Effector memory CD8-positive, alpha-beta T cell (primary cell): Measurements from ENCODE around the gene CEP170B.
"Not testable (repeated sequence)": the region's sequence is repeated elsewhere in the genome, so short reads cannot be mapped to it uniquely, and the experiment has no call there.

Experiments
- ATAC-seq: fragments of 150-1000 bp; cut with Tn5 transposase; replicated peaks from 2 replicates; pipeline ENCODE4 v1.10.0; 2021; ENCODE audit warnings: mild to moderate bottlenecking, moderate library complexity
- DNase-seq, 3 experiments: peaks; one replicate each; pipeline ENCODE4 v3.0.0; 2021
- H3K27ac Mint-ChIP-seq, 2 donors: one replicate each; pipeline ENCODE4 v1.8.0; 2022; ENCODE audit warnings: mild to moderate bottlenecking in 2 of 2, mixed read lengths in 2 of 2, moderate library complexity in 2 of 2
- H3K27me3 Mint-ChIP-seq, 2 donors: one replicate each; pipeline ENCODE4 v1.8.0; 2022; ENCODE audit warnings: mixed read lengths in 2 of 2
- H3K36me3 Mint-ChIP-seq: one replicate; pipeline ENCODE4 v1.8.0; 2022; ENCODE audit warnings: mild to moderate bottlenecking, moderate library complexity, mixed read lengths; ENCODE audit not compliant: insufficient read depth
- H3K4me1 Mint-ChIP-seq, 2 donors: one replicate each; pipeline ENCODE4 v1.8.0; 2022; ENCODE audit warnings: low read depth in 2 of 2, mixed read lengths in 2 of 2
- H3K4me3 Mint-ChIP-seq, 2 donors: one replicate each; pipeline ENCODE4 v1.8.0; 2022; ENCODE audit warnings: mild to moderate bottlenecking in 2 of 2, mixed read lengths in 2 of 2, moderate library complexity in 2 of 2
- H3K9me3 Mint-ChIP-seq, 2 donors: one replicate each; pipeline ENCODE4 v1.8.0; 2022; ENCODE audit warnings: mixed read lengths in 2 of 2

The CEP170B gene

GRCh38 chr14:104900639-104901512 lies 35.8 kb downstream of the CEP170B start:
- Mint-ChIP-seq H3K4me1 (peaks cover 0 to 3% of the 10 kb centered on the region in 2 donors), H3K4me3 (no peak overlapping the region), H3K9me3 (no peaks in the 10 kb centered on the region), H3K27ac (no peak overlapping the region), H3K36me3 (peaks cover 5% of the 10 kb centered on the region), H3K27me3 (peaks cover 21 to 28% of the 10 kb centered on the region in 2 donors)
- DNase-seq (no peak), ATAC-seq (no peak)

- H3K4me3 Mint-ChIP-seq, result no peak overlapping the region
- H3K27ac Mint-ChIP-seq, result no peak overlapping the region
- H3K27me3 Mint-ChIP-seq, result peaks cover 30 to 41% of the 10 kb centered on the region in 2 donors
- no peaks in the 10 kb centered on the region for H3K9me3 Mint-ChIP-seq
- no peaks in the 10 kb centered on the region for H3K36me3 Mint-ChIP-seq
- no peak for DNase-seq
- no peak for ATAC-seq
- peaks cover 0 to 3% of the 10 kb centered on the region in 2 donors for H3K4me1 Mint-ChIP-seq
Observed at GRCh38 chr14:104903990-104904389, 38.9 kb downstream of the CEP170B start.

GRCh38 chr14:104904650-104905578 lies 39.8 kb downstream of the CEP170B start:
- not testable (repeated sequence) for H3K9me3 Mint-ChIP-seq, H3K27ac Mint-ChIP-seq, H3K4me3 Mint-ChIP-seq, H3K36me3 Mint-ChIP-seq, H3K4me1 Mint-ChIP-seq, ATAC-seq, DNase-seq
- peaks cover 36 to 49% of the 10 kb centered on the region in 2 donors for H3K27me3 Mint-ChIP-seq

GRCh38 chr14:104905579-104905933 lies 40.5 kb downstream of the CEP170B start:
- H3K4me1 Mint-ChIP-seq, H3K4me3 Mint-ChIP-seq, H3K36me3 Mint-ChIP-seq, DNase-seq, H3K9me3 Mint-ChIP-seq, H3K27ac Mint-ChIP-seq, ATAC-seq: not testable (repeated sequence)
- peaks cover 42 to 56% of the 10 kb centered on the region in 2 donors for H3K27me3 Mint-ChIP-seq

GRCh38 chr14:104908303-104908702 lies 43.2 kb downstream of the CEP170B start:
- ATAC-seq, result no peak
- Mint-ChIP-seq H3K27me3 (peaks cover 57 to 72% of the 10 kb centered on the region in 2 donors), H3K4me1 (no peaks in the 10 kb centered on the region), H3K27ac (no peak overlapping the region), H3K4me3 (no peak overlapping the region), H3K36me3 (no peaks in the 10 kb centered on the region), H3K9me3 (no peaks in the 10 kb centered on the region)
- no peak for DNase-seq

- H3K4me1 Mint-ChIP-seq, result no peaks in the 10 kb centered on the region
- no peak overlapping the region for H3K4me3 Mint-ChIP-seq
- H3K36me3 Mint-ChIP-seq, result no peaks in the 10 kb centered on the region
- H3K27ac Mint-ChIP-seq, result no peak overlapping the region
- DNase-seq (no peak), ATAC-seq (no peak)
- H3K9me3 Mint-ChIP-seq, result no peaks in the 10 kb centered on the region
- peaks cover 56 to 79% of the 10 kb centered on the region in 2 donors for H3K27me3 Mint-ChIP-seq
Observed at GRCh38 chr14:104912053-104912452, 47.0 kb downstream of the CEP170B start.

GRCh38 chr14:104913435-104913834 lies 48.4 kb downstream of the CEP170B start:
- Mint-ChIP-seq H3K36me3 (no peaks in the 10 kb centered on the region), H3K4me3 (no peak overlapping the region), H3K9me3 (no peaks in the 10 kb centered on the region), H3K27me3 (peaks cover 52 to 68% of the 10 kb centered on the region in 2 donors), H3K27ac (no peak overlapping the region), H3K4me1 (no peaks in the 10 kb centered on the region)
- DNase-seq (no peak), ATAC-seq (no peak)

- Mint-ChIP-seq H3K27ac (no peak overlapping the region), H3K9me3 (no peaks in the 10 kb centered on the region), H3K4me3 (no peak overlapping the region), H3K36me3 (no peaks in the 10 kb centered on the region), H3K27me3 (peaks cover 37 to 50% of the 10 kb centered on the region in 2 donors), H3K4me1 (no peaks in the 10 kb centered on the region)
- ATAC-seq, result no peak
- no peak for DNase-seq
Observed at GRCh38 chr14:104917116-104917515, 52.0 kb downstream of the CEP170B start.

- no peak for DNase-seq
- no peaks in the 10 kb centered on the region for H3K4me1 Mint-ChIP-seq
- H3K27ac Mint-ChIP-seq, result no peak overlapping the region
- H3K36me3 Mint-ChIP-seq, result no peaks in the 10 kb centered on the region
- no peak overlapping the region for H3K4me3 Mint-ChIP-seq
- H3K27me3 Mint-ChIP-seq, result peaks cover 34 to 46% of the 10 kb centered on the region in 2 donors
- H3K9me3 Mint-ChIP-seq, result no peaks in the 10 kb centered on the region
- no peak for ATAC-seq
Observed at GRCh38 chr14:104917993-104918392, 52.9 kb downstream of the CEP170B start.

GRCh38 chr14:104919152-104919992 lies 54.3 kb downstream of the CEP170B start:
- DNase-seq, H3K36me3 Mint-ChIP-seq, H3K4me3 Mint-ChIP-seq, H3K27ac Mint-ChIP-seq, H3K9me3 Mint-ChIP-seq, H3K4me1 Mint-ChIP-seq, ATAC-seq: not testable (repeated sequence)
- H3K27me3 Mint-ChIP-seq, result peaks cover 29 to 35% of the 10 kb centered on the region in 2 donors

- ATAC-seq, result no peak
- no peak overlapping the region for H3K27ac Mint-ChIP-seq
Observed at GRCh38 chr14:104919993-104920315, 54.9 kb downstream of the CEP170B start.

GRCh38 chr14:104923640-104924420 lies 58.8 kb downstream of the CEP170B start:
- ATAC-seq (no peak), DNase-seq (no peak)
- H3K4me1 Mint-ChIP-seq, result no peaks in the 10 kb centered on the region
- H3K36me3 Mint-ChIP-seq, result no peaks in the 10 kb centered on the region
- no peak overlapping the region for H3K27ac Mint-ChIP-seq
- no peaks in the 10 kb centered on the region for H3K9me3 Mint-ChIP-seq
- peaks cover 14 to 35% of the 10 kb centered on the region in 2 donors for H3K27me3 Mint-ChIP-seq
- no peak overlapping the region for H3K4me3 Mint-ChIP-seq

More at GRCh38 chr14:104919993-104920315, 54.9 kb downstream of the CEP170B start:
- Mint-ChIP-seq H3K4me3 (no peak overlapping the region), H3K4me1 (no peaks in the 10 kb centered on the region), H3K27me3 (peaks cover 29 to 30% of the 10 kb centered on the region in 2 donors), H3K36me3 (no peaks in the 10 kb centered on the region), H3K9me3 (no peaks in the 10 kb centered on the region)
- DNase-seq, result no peak
